BLaER1 (cell line): ENCODE results near the gene VMP1.

ENCODE experiments used
- H3K27ac ChIP-seq: shearing (Covaris generic); formaldehyde crosslinking; 2 replicates; pipeline ENCODE4 v1.8.1; 2022
- H3K27me3 ChIP-seq: shearing (Covaris generic); formaldehyde crosslinking; 2 replicates; pipeline ENCODE4 v1.8.1; 2022
- H3K36me3 ChIP-seq: shearing (Covaris generic); formaldehyde crosslinking; 2 replicates; pipeline ENCODE4 v1.8.1; 2022
- H3K4me1 ChIP-seq: shearing (Covaris generic); formaldehyde crosslinking; 2 replicates; pipeline ENCODE4 v1.8.1; 2022
- H3K4me2 ChIP-seq: shearing (Covaris generic); formaldehyde crosslinking; 2 replicates; pipeline ENCODE4 v1.8.1; 2022
- H3K4me3 ChIP-seq: shearing (Covaris generic); formaldehyde crosslinking; 2 replicates; pipeline ENCODE4 v1.8.1; 2022
- H3K9ac ChIP-seq: shearing (Covaris generic); formaldehyde crosslinking; 2 replicates; pipeline ENCODE4 v1.8.1; 2022
- H3K9me3 ChIP-seq: shearing (Covaris generic); formaldehyde crosslinking; 2 replicates; pipeline ENCODE4 v1.8.1; 2022
- H4K20me1 ChIP-seq: shearing (Covaris generic); formaldehyde crosslinking; 2 replicates; pipeline ENCODE4 v1.8.1; 2022
- Cebpa-rat ChIP-seq: shearing (Covaris generic); IDR thresholded peaks from 2 replicates; pipeline ENCODE4 v1.8.1; 2022

VMP1 gene

GRCh38 chr17:59683283-59683682 lies 24.2 kb upstream of the VMP1 start:
- no peak overlapping the region for H3K27ac ChIP-seq
- H3K9ac ChIP-seq: no peak overlapping the region
- H3K4me1 ChIP-seq: no peaks in the 10 kb centered on the region
- peaks cover 75% of the 10 kb centered on the region for H4K20me1 ChIP-seq
- H3K4me3 ChIP-seq: no peak overlapping the region
- H3K27me3 ChIP-seq: no peaks in the 10 kb centered on the region
- H3K36me3 ChIP-seq: peaks cover 98% of the 10 kb centered on the region
- TF ChIP-seq Cebpa-rat: no peak
- H3K9me3 ChIP-seq: no peaks in the 10 kb centered on the region
- no peak overlapping the region for H3K4me2 ChIP-seq

GRCh38 chr17:59684967-59685366 lies 22.5 kb upstream of the VMP1 start:
- H3K9me3 ChIP-seq: no peaks in the 10 kb centered on the region
- no peaks in the 10 kb centered on the region for H3K27me3 ChIP-seq
- no peak overlapping the region for H3K27ac ChIP-seq
- peaks cover 83% of the 10 kb centered on the region for H4K20me1 ChIP-seq
- H3K4me3 ChIP-seq: no peak overlapping the region
- peaks cover 98% of the 10 kb centered on the region for H3K36me3 ChIP-seq
- no peak overlapping the region for H3K9ac ChIP-seq
- no peak overlapping the region for H3K4me2 ChIP-seq
- H3K4me1 ChIP-seq: no peaks in the 10 kb centered on the region
- no peak for TF ChIP-seq Cebpa-rat

- H3K4me3 ChIP-seq: no peak overlapping the region
Observed at GRCh38 chr17:59688008-59688407, 19.4 kb upstream of the VMP1 start.

GRCh38 chr17:59688496-59688895 lies 19.0 kb upstream of the VMP1 start:
- Histone ChIP-seq H4K20me1 (peaks cover 82% of the 10 kb centered on the region), H3K9me3 (no peaks in the 10 kb centered on the region), H3K27ac (no peak overlapping the region), H3K4me3 (no peak overlapping the region), H3K4me2 (no peak overlapping the region), H3K27me3 (no peaks in the 10 kb centered on the region), H3K4me1 (no peaks in the 10 kb centered on the region), H3K9ac (no peak overlapping the region), H3K36me3 (peaks cover 99% of the 10 kb centered on the region)
- TF ChIP-seq Cebpa-rat: no peak

More at GRCh38 chr17:59688008-59688407, 19.4 kb upstream of the VMP1 start:
- Histone ChIP-seq H3K4me2 (no peak overlapping the region), H3K4me1 (no peaks in the 10 kb centered on the region), H4K20me1 (peaks cover 78% of the 10 kb centered on the region), H3K9me3 (no peaks in the 10 kb centered on the region), H3K9ac (no peak overlapping the region), H3K36me3 (peaks cover 99% of the 10 kb centered on the region), H3K27ac (no peak overlapping the region), H3K27me3 (no peaks in the 10 kb centered on the region)
- no peak for TF ChIP-seq Cebpa-rat

- Histone ChIP-seq H3K4me1 (no peaks in the 10 kb centered on the region), H3K9ac (no peak overlapping the region), H3K4me3 (no peak overlapping the region), H3K9me3 (no peaks in the 10 kb centered on the region), H3K36me3 (peaks cover 99% of the 10 kb centered on the region), H4K20me1 (peaks cover 91% of the 10 kb centered on the region), H3K27ac (no peak overlapping the region), H3K4me2 (no peak overlapping the region), H3K27me3 (no peaks in the 10 kb centered on the region)
- TF ChIP-seq Cebpa-rat: no peak
Observed at GRCh38 chr17:59693582-59693981, 13.9 kb upstream of the VMP1 start.

- Histone ChIP-seq H3K4me1 (no peaks in the 10 kb centered on the region), H4K20me1 (peaks cover 91% of the 10 kb centered on the region), H3K4me2 (no peak overlapping the region), H3K36me3 (peaks cover 99% of the 10 kb centered on the region), H3K27ac (no peak overlapping the region), H3K27me3 (no peaks in the 10 kb centered on the region), H3K9ac (no peak overlapping the region), H3K9me3 (no peaks in the 10 kb centered on the region), H3K4me3 (no peak overlapping the region)
- TF ChIP-seq Cebpa-rat: no peak
Observed at GRCh38 chr17:59694344-59694743, 13.1 kb upstream of the VMP1 start.

GRCh38 chr17:59695945-59696681 lies 11.3 kb upstream of the VMP1 start:
- no peak overlapping the region for H3K27ac ChIP-seq
- peaks cover 93% of the 10 kb centered on the region for H4K20me1 ChIP-seq
- H3K4me2 ChIP-seq: no peak overlapping the region
- H3K4me3 ChIP-seq: no peak overlapping the region
- H3K36me3 ChIP-seq: peaks cover 99% of the 10 kb centered on the region
- no peaks in the 10 kb centered on the region for H3K9me3 ChIP-seq
- no peak overlapping the region for H3K9ac ChIP-seq
- no peak for TF ChIP-seq Cebpa-rat
- H3K4me1 ChIP-seq: no peaks in the 10 kb centered on the region
- no peaks in the 10 kb centered on the region for H3K27me3 ChIP-seq

- Histone ChIP-seq H3K36me3 (peaks cover 94% of the 10 kb centered on the region), H3K27ac (no peak overlapping the region), H3K9me3 (no peaks in the 10 kb centered on the region), H3K9ac (no peak overlapping the region), H4K20me1 (peaks cover 99% of the 10 kb centered on the region), H3K4me1 (0 out of 2 replicates have a peak, but pooled peaks cover 4% of the 10 kb centered on the region), H3K4me2 (no peak overlapping the region), H3K4me3 (no peak overlapping the region), H3K27me3 (no peaks in the 10 kb centered on the region)
- no peak for TF ChIP-seq Cebpa-rat
Observed at GRCh38 chr17:59696682-59697277, 10.7 kb upstream of the VMP1 start.

GRCh38 chr17:59698143-59698542 lies 9.3 kb upstream of the VMP1 start:
- Histone ChIP-seq H3K4me1 (0 out of 2 replicates have a peak, but pooled peaks cover 4% of the 10 kb centered on the region), H4K20me1 (peaks cover 100% of the 10 kb centered on the region), H3K4me3 (no peak overlapping the region), H3K9me3 (no peaks in the 10 kb centered on the region), H3K27ac (no peak overlapping the region), H3K27me3 (no peaks in the 10 kb centered on the region), H3K4me2 (no peak overlapping the region), H3K36me3 (peaks cover 94% of the 10 kb centered on the region), H3K9ac (no peak overlapping the region)
- no peak for TF ChIP-seq Cebpa-rat

GRCh38 chr17:59699218-59699617 lies 8.2 kb upstream of the VMP1 start:
- no peak for TF ChIP-seq Cebpa-rat
- peaks cover 93% of the 10 kb centered on the region for H3K36me3 ChIP-seq
- H3K27me3 ChIP-seq: no peaks in the 10 kb centered on the region
- no peak overlapping the region for H3K4me2 ChIP-seq
- 0 out of 2 replicates have a peak, but pooled peaks cover 4% of the 10 kb centered on the region for H3K4me1 ChIP-seq
- H3K9ac ChIP-seq: no peak overlapping the region
- H3K9me3 ChIP-seq: no peaks in the 10 kb centered on the region
- no peak overlapping the region for H3K4me3 ChIP-seq
- H4K20me1 ChIP-seq: peaks cover 100% of the 10 kb centered on the region
- no peak overlapping the region for H3K27ac ChIP-seq
